Stomach (tissue), 9 donors: Measurements from ENCODE around the gene CDK19. TPM values are rescaled to one million over a fixed set of nuclear protein-coding genes. Genes with fewer than 3 reads are reported as not detected.

Experiments
- DNase-seq, 2 donors: peaks; one replicate each; pipeline versions ENCODE4 v3.0.0 to v3.0.0-alpha.2; 2013 to 2019
- H3K27ac ChIP-seq, 5 donors: fragments of 200-600 bp in 4 of 5; sonication (generic) in 4 of 5; one replicate each; pipeline ENCODE4 v1.5.1; 2013 to 2019; ENCODE audit warnings: mild to moderate bottlenecking in 1 of 5, moderate library complexity in 1 of 5
- H3K27me3 ChIP-seq, 3 donors: fragments of 200-600 bp; sonication (generic); one replicate each; pipeline ENCODE4 v1.5.1; 2017 to 2019; ENCODE audit warnings: mixed run types in 1 of 3
- H3K36me3 ChIP-seq, 4 donors: fragments of 200-600 bp; sonication (generic); 1 replicate in 3 of 4; 2 replicates in 1 of 4; pipeline ENCODE4 v1.5.1; 2016 to 2019
- H3K4me1 ChIP-seq, 4 donors: fragments of 200-600 bp; sonication (generic); one replicate each; pipeline ENCODE4 v1.5.1; 2016 to 2019
- H3K4me3 ChIP-seq, 4 donors: fragments of 200-600 bp; sonication (generic) in 3 of 4; one replicate each; pipeline ENCODE4 v1.5.1; 2016 to 2019; ENCODE audit warnings: mild to moderate bottlenecking in 1 of 4
- H3K9me3 ChIP-seq, 4 donors: fragments of 200-600 bp; sonication (generic); one replicate each; pipeline ENCODE4 v1.5.1; 2016 to 2019
- EP300 ChIP-seq: sonication (generic); formaldehyde crosslinking; IDR thresholded peaks from one replicate; pipeline ENCODE4 v1.6.1; 2017; ENCODE audit warnings: antibody characterized with exemption
- POLR2A ChIP-seq, 4 donors: fragments of 450-650 bp; IDR thresholded peaks; one replicate each; pipeline ENCODE4 v1.6.1; 2016; ENCODE audit warnings: antibody characterized with exemption in 4 of 4, control low read depth in 2 of 4, mild to moderate bottlenecking in 1 of 4, moderate library complexity in 1 of 4
- POLR2AphosphoS5 ChIP-seq, 3 donors: sonication (generic); formaldehyde crosslinking; IDR thresholded peaks; one replicate each; pipeline ENCODE4 v1.6.1; 2016; ENCODE audit warnings: antibody characterized with exemption in 3 of 3
- WGBS, 5 donors: extraction: QIAGEN DNeasy Blood & Tissue Kit in 3 of 5; methylation state at CpG; one replicate each; pipeline versions ENCODE4 v1.1.5 to v1.1.7; 2013 to 2018; 5-methylcytosine and 5-hydroxymethylcytosine counted together
- intact Hi-C: fragments of 100-400 bp; cut with DNase I; formaldehyde crosslinking; loops from one replicate; pipeline ENCODE4 v1.15.1; 2023; ENCODE audit warnings: low total_unique reads
- polyA plus RNA-seq, 3 donors: library from polyadenylated mRNA; stranded (reverse); fragments of 200-250 nt; gene quantifications; one replicate each; pipeline ENCODE4 v1.2.3, GENCODE V29; 2013
- total RNA-seq, 5 donors: library from RNA; depleted of rRNA; stranded (reverse); fragments of >200 nt; gene quantifications; one replicate each; pipeline versions ENCODE4 v1.1.0 to v1.2.3, GENCODE V29; 2014 to 2016
- TF ChIP-seq, protein P1 (sequence below), 7 experiments: fragments of 450-650 bp in 4 of 7; fragments of 200-600 bp in 3 of 7; sonication (generic) in 3 of 7; IDR thresholded peaks; one replicate each; pipeline ENCODE4 v1.5.1; 2016 to 2019; ENCODE audit warnings: antibody characterized with exemption in 7 of 7, control low read depth in 2 of 7, mild to moderate bottlenecking in 1 of 7
- donor health status: healthy with polysubstance abuse.
- donor health status: Bipolar disorder and iron deficiency.
- donor health status: healthy.

CDK19 gene
- total and polyA plus RNA-seq, 8 donors = 5.4 to 23.5 (median 7.5) TPM

DNA sequence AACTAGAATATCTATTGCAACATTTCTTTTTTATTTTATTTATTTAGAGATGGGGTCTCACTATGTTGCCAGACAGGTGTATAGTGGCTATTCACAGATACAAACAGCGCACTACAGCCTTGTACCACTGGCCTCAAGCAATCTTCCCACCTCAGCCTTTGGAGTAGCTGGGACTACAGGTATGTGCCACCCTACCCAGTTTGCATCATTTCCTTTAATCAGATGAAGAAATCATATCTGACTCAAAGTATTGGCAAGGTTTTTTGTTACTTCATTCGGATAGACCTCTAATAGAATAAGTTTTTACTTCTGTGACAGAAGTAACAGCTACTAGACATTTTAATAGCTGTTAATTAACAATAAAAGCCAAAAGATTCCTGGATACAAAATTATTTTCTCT lies 153.9 kb downstream of the CDK19 start:
- Histone ChIP-seq H3K9me3 (no peaks in the 10 kb centered on the region), H3K4me1 (peaks cover 4 to 48% (median 18%) of the 10 kb centered on the region in 4 donors), H3K36me3 (peaks cover 0 to 8% (median 3%) of the 10 kb centered on the region in 4 donors), H3K27me3 (no peaks in the 10 kb centered on the region), H3K27ac (no peak overlapping the region), H3K4me3 (no peak overlapping the region)
- intact Hi-C loops = no loop called here
- no peak for TF ChIP-seq EP300
- TF ChIP-seq, protein P1, sequence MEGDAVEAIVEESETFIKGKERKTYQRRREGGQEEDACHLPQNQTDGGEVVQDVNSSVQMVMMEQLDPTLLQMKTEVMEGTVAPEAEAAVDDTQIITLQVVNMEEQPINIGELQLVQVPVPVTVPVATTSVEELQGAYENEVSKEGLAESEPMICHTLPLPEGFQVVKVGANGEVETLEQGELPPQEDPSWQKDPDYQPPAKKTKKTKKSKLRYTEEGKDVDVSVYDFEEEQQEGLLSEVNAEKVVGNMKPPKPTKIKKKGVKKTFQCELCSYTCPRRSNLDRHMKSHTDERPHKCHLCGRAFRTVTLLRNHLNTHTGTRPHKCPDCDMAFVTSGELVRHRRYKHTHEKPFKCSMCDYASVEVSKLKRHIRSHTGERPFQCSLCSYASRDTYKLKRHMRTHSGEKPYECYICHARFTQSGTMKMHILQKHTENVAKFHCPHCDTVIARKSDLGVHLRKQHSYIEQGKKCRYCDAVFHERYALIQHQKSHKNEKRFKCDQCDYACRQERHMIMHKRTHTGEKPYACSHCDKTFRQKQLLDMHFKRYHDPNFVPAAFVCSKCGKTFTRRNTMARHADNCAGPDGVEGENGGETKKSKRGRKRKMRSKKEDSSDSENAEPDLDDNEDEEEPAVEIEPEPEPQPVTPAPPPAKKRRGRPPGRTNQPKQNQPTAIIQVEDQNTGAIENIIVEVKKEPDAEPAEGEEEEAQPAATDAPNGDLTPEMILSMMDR (IDR thresholded peaks at IDR 0.05) = no peak
- TF ChIP-seq POLR2AphosphoS5 (IDR thresholded peaks at IDR 0.05) = no peak
- no peak for TF ChIP-seq POLR2A (IDR thresholded peaks at IDR 0.05)
- 94 to 99% (median 98%) methylated on average over 2 of the region's 2 CpGs for WGBS, 5 donors
- no peak for DNase-seq

DNA sequence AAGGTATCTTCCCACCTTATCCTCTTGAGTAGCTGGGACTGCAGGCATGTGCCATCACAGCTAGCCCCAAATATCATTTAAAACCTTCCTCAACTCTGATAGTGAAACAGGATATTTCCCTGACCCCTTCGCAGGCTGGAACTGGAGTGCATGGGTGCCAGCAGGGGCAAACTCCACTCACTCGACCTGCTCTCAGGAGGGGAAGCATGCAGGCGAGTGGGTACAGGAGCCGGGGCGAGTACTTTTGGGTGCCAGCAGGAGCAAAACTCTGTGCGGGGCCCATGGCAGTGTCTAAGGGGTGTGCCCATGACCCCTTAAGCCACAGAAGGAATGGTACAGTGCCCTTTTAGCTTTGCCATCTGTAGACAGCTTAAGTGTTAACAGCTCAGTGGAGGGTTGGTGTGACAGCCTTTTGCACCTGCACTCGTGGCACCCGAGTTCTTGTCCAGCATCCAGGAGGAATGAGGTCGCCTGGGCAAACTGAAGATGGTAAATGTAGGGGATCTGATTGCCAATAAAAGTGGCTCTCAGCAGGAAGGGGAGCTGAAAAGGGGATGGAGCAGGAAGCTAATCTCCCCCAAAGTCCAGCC lies 155.1 kb downstream of the CDK19 start:
- H3K27me3 ChIP-seq = no peaks in the 10 kb centered on the region
- H3K4me3 ChIP-seq = no peak overlapping the region
- no peak overlapping the region for H3K27ac ChIP-seq
- no peak for DNase-seq
- H3K36me3 ChIP-seq = peaks cover 0 to 8% (median 3%) of the 10 kb centered on the region in 4 donors
- TF ChIP-seq, protein P1 (IDR thresholded peaks at IDR 0.05) = no peak
- no peak for TF ChIP-seq POLR2AphosphoS5 (IDR thresholded peaks at IDR 0.05)
- no peak for TF ChIP-seq EP300
- no peak for TF ChIP-seq POLR2A (IDR thresholded peaks at IDR 0.05)
- WGBS, 5 donors = 82 to 92% (median 87%) methylated on average over 9 of the region's 9 CpGs
- H3K4me1 ChIP-seq = peaks cover 6 to 47% (median 16%) of the 10 kb centered on the region in 4 donors
- H3K9me3 ChIP-seq = no peaks in the 10 kb centered on the region
- intact Hi-C loops = no loop called here

DNA sequence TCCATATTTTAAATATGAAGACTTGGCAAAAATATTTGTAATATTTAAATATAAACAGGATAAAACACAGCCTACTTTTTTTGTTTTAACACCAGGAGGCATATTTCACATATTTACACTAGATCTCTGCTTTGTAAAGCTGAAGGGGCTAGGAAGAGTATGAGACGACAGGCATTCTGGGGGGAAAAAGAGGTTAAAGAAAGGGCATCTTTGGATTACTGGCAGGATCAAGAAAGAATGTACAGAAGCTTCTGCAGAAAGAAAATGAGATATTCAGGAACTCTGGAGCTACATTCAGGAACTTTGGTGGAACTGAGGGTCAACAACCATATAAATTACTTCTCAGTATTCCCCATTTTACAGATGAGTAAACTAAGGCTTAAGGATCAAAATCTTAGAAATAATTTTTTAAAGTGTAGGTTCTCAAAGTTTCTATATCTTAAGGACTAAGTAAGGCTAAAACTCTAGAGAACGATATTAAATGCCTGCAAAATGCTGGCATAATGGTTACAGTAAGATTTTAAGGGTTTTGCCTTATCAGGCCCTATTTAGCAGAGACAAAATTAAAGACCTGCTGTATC lies 156.5 kb downstream of the CDK19 start:
- no peaks in the 10 kb centered on the region for H3K9me3 ChIP-seq
- H3K4me1 ChIP-seq = peaks cover 9 to 55% (median 23%) of the 10 kb centered on the region in 4 donors
- TF ChIP-seq, protein P1 (IDR thresholded peaks at IDR 0.05) = no peak
- TF ChIP-seq POLR2A (IDR thresholded peaks at IDR 0.05) = no peak
- TF ChIP-seq POLR2AphosphoS5 (IDR thresholded peaks at IDR 0.05) = no peak
- no peak for TF ChIP-seq EP300
- H3K27ac ChIP-seq = no peak overlapping the region
- H3K27me3 ChIP-seq = no peaks in the 10 kb centered on the region
- peaks cover 0 to 8% (median 3%) of the 10 kb centered on the region in 4 donors for H3K36me3 ChIP-seq
- 65 to 70% (median 66%) methylated on average over 2 of the region's 2 CpGs for WGBS, 5 donors
- H3K4me3 ChIP-seq = no peak overlapping the region
- intact Hi-C loops = no loop called here
- no peak for DNase-seq

DNA sequence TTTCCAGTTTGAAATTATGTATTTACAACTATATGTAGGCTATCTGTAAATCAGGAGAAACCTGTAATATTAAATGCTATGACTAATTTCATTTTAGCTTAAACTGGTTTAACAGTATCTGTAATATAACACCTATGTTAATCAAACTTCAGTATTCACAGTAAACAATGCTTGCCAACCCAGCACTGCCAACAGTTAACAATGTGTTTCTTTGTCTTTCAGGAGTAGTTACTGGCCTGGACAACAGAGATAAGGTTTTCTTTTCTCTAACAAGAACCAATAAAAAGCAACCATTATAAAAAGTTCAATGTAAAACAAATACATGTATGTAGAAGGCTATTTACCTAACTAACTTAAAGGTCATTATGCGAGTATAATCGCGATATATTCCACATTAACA lies 158.8 kb downstream of the CDK19 start:
- peak; percentile 70 to 78 for DNase-seq
- peak overlapping the region in 4 of 5 donors; percentile 38 to 63 (median 46) for H3K27ac ChIP-seq
- TF ChIP-seq, protein P1 (IDR thresholded peaks at IDR 0.05) = no peak
- TF ChIP-seq POLR2AphosphoS5 (IDR thresholded peaks at IDR 0.05) = peak in 1 of 3 donors; percentile 62
- intact Hi-C loops = no loop called here
- no peaks in the 10 kb centered on the region for H3K9me3 ChIP-seq
- H3K4me3 ChIP-seq = no peak overlapping the region
- peaks cover 9 to 51% (median 24%) of the 10 kb centered on the region in 4 donors for H3K4me1 ChIP-seq
- H3K36me3 ChIP-seq = peaks cover 0 to 8% (median 3%) of the 10 kb centered on the region in 4 donors
- no peaks in the 10 kb centered on the region for H3K27me3 ChIP-seq
- WGBS, 5 donors = 32 to 65% (median 44%) methylated on average over 3 of the region's 3 CpGs
